MCF 10A (cell line): ENCODE results near the gene PHF14. TPM values are rescaled to one million over a fixed set of nuclear protein-coding genes. Genes with fewer than 3 reads are reported as not detected.
A peak's percentile ranks its signal among the peaks of the same experiment; 100 is the strongest.

Experiments
- BruUV-seq: library from RNA; stranded (reverse); fragments of 400-500 nt; replicated peaks from 2 replicates; lab custom pipeline; 2021; lab: Mats Ljungman, UMichigan
- CTCF ChIA-PET: fragments of 300-600 bp; sonication (Branson Sonifier 250); formaldehyde crosslinking; extraction: SDS; loops from one replicate; lab custom pipeline; 2021; ENCODE audit warnings: antibody characterized with exemption, inconsistent platforms; lab: Yijun Ruan, JAX
- POLR2A ChIA-PET: fragments of 300-600, 350-650 bp; sonication (Branson Sonifier 250); formaldehyde crosslinking; extraction: SDS; loops from one replicate; lab custom pipeline; 2020; ENCODE audit warnings: antibody characterized with exemption, inconsistent platforms; lab: Yijun Ruan, JAX
- DNase-seq: peaks from one replicate; pipeline ENCODE4 v3.0.0-alpha.2; 2018; ENCODE audit not compliant: unreplicated experiment
- H3K27ac Mint-ChIP-seq: one replicate; pipeline ENCODE4 v1.8.0; 2022; ENCODE audit warnings: mild to moderate bottlenecking, low read depth, mixed read lengths; ENCODE audit not compliant: unreplicated experiment
- H3K27me3 Mint-ChIP-seq: one replicate; pipeline ENCODE4 v1.8.0; 2022; ENCODE audit warnings: mixed read lengths; ENCODE audit not compliant: insufficient read depth, unreplicated experiment
- H3K36me3 Mint-ChIP-seq: one replicate; pipeline ENCODE4 v1.8.0; 2022; ENCODE audit warnings: mild to moderate bottlenecking, moderate library complexity, mixed read lengths; ENCODE audit not compliant: insufficient read depth, unreplicated experiment
- H3K4me1 Mint-ChIP-seq: one replicate; pipeline ENCODE4 v1.8.0; 2022; ENCODE audit warnings: mixed read lengths; ENCODE audit not compliant: insufficient read depth, unreplicated experiment
- H3K4me3 Mint-ChIP-seq: one replicate; pipeline ENCODE4 v1.8.0; 2022; ENCODE audit warnings: mild to moderate bottlenecking, moderate library complexity, mixed read lengths; ENCODE audit not compliant: unreplicated experiment
- H3K9me3 Mint-ChIP-seq: one replicate; pipeline ENCODE4 v1.8.0; 2022; ENCODE audit warnings: mixed read lengths; ENCODE audit not compliant: unreplicated experiment
- CTCF ChIP-seq: fragments of 200-600 bp; IDR thresholded peaks from one replicate; pipeline ENCODE4 v1.8.0; 2022; ENCODE audit warnings: antibody characterized with exemption, mild to moderate bottlenecking; ENCODE audit not compliant: unreplicated experiment
- intact Hi-C: fragments of 100-400 bp; cut with micrococcal nuclease; formaldehyde crosslinking; loops from 2 replicates; pipeline ENCODE4 v1.14.1; 2022
- total RNA-seq: library from RNA; stranded (reverse); gene quantifications from 2 replicates; pipeline ENCODE4 v1.2.3, GENCODE V29; 2022

Gene PHF14
- total RNA-seq, 1 experiment from 2014 or later = 39.6 TPM

GRCh38 chr7:11082552-11083213, 109.0 kb downstream of the PHF14 start:
- no peak for TF ChIP-seq CTCF
- peaks cover 11% of the 10 kb centered on the region for H3K4me1 Mint-ChIP-seq
- H3K9me3 Mint-ChIP-seq = peaks cover 10% of the 10 kb centered on the region
- no peaks in the 10 kb centered on the region for H3K27me3 Mint-ChIP-seq
- H3K4me3 Mint-ChIP-seq = no peak overlapping the region
- intact Hi-C loops = no loop called here
- ChIA-PET POLR2A (interaction anchor here (0.6 to 1.8 kb wide), 6 partner anchors 9 to 142 kb away, joined by 3 to 7 read pairs (median 4); a partner anchor contains a TSS), CTCF (interaction anchor here (0.8 to 1.3 kb wide), 2 partner anchors 50 to 130 kb away, joined by 3 read pairs; no protein-coding TSS in a partner anchor)
- H3K27ac Mint-ChIP-seq = peak overlapping the region; percentile 100
- H3K36me3 Mint-ChIP-seq = peaks cover 9% of the 10 kb centered on the region
- no peak for DNase-seq
- no TSS peak for BruUV-seq

- DNase-seq = no peak
- H3K4me1 Mint-ChIP-seq = peaks cover 11% of the 10 kb centered on the region
- H3K4me3 Mint-ChIP-seq = no peak overlapping the region
- peaks cover 10% of the 10 kb centered on the region for H3K9me3 Mint-ChIP-seq
- peak overlapping the region; percentile 100 for H3K27ac Mint-ChIP-seq
- peaks cover 9% of the 10 kb centered on the region for H3K36me3 Mint-ChIP-seq
- no peak for TF ChIP-seq CTCF
- intact Hi-C loops = no loop called here
- H3K27me3 Mint-ChIP-seq = no peaks in the 10 kb centered on the region
- POLR2A ChIA-PET = interaction anchor here (0.6 to 1.8 kb wide), 5 partner anchors 9 to 143 kb away, joined by 3 to 7 read pairs (median 4); a partner anchor contains a TSS
- no TSS peak for BruUV-seq
- CTCF ChIA-PET = interaction anchor here (0.6 to 1.3 kb wide), 4 partner anchors 51 to 257 kb away, joined by 3 to 5 read pairs (median 3); no protein-coding TSS in a partner anchor
Observed at GRCh38 chr7:11083214-11083568, 109.5 kb downstream of the PHF14 start.

DNA sequence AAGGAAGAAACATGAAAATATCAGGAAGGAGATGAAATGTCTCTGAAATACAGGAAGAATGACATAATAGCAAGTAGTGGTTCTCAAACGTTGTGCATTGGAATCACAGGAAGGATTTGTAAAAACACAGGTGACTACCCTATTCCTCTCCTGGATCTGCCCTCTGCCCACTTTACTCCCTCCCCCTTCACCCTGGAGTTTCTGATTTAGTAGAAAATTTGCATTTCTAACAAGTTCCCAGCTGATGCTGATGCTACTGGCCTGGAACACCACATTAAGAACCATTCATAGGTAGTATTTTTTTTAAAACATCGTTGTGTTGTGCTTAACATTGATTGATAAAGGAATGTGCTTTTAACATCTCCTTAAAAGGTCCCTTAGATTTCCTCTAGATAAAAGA, 130.9 kb downstream of the PHF14 start:
- H3K27me3 Mint-ChIP-seq = no peaks in the 10 kb centered on the region
- ChIA-PET CTCF (no interaction called here), POLR2A (interaction anchor here (0.6 kb wide), 1 partner anchor 79 kb away, joined by 4 read pairs; no protein-coding TSS in a partner anchor)
- no peaks in the 10 kb centered on the region for H3K36me3 Mint-ChIP-seq
- no peak for TF ChIP-seq CTCF
- no TSS peak for BruUV-seq
- no peaks in the 10 kb centered on the region for H3K4me1 Mint-ChIP-seq
- no peak overlapping the region for H3K27ac Mint-ChIP-seq
- H3K4me3 Mint-ChIP-seq = no peak overlapping the region
- no peak for DNase-seq
- intact Hi-C loops = no loop called here
- H3K9me3 Mint-ChIP-seq = no peaks in the 10 kb centered on the region

GRCh38 chr7:11109659-11110058, 136.0 kb downstream of the PHF14 start:
- ChIA-PET CTCF (interaction anchor here (1.5 kb wide), 1 partner anchor 19 kb away, joined by 3 read pairs; no protein-coding TSS in a partner anchor), POLR2A (no interaction called here)
- intact Hi-C loops = no loop called here

More at GRCh38 chr7:11109659-11110058, 136.0 kb downstream of the PHF14 start:
- no peak overlapping the region for H3K4me3 Mint-ChIP-seq
- H3K36me3 Mint-ChIP-seq = peaks cover 6% of the 10 kb centered on the region
- H3K9me3 Mint-ChIP-seq = no peaks in the 10 kb centered on the region
- H3K27ac Mint-ChIP-seq = no peak overlapping the region
- no peaks in the 10 kb centered on the region for H3K4me1 Mint-ChIP-seq
- BruUV-seq = no TSS peak
- no peak for TF ChIP-seq CTCF
- DNase-seq = no peak
- H3K27me3 Mint-ChIP-seq = no peaks in the 10 kb centered on the region
